Mesenchymal stem cell (in vitro differentiated cells and primary cell): Measurements from ENCODE around the gene MED29.

Source experiments
- DNase-seq: peaks from one replicate; pipeline ENCODE4 v3.0.0-alpha.2; 2013
- H2AFZ ChIP-seq: one replicate; pipeline ENCODE4 v1.6.1; 2013; ENCODE audit warnings: low read depth, mild to moderate bottlenecking, control low read depth, inconsistent platforms, low read length, moderate library complexity
- H2AK5ac ChIP-seq: 2 replicates; pipeline ENCODE4 v1.6.1; 2013; ENCODE audit warnings: low read length, moderate library complexity, mild to moderate bottlenecking, inconsistent platforms; ENCODE audit not compliant: severe bottlenecking
- H2BK120ac ChIP-seq: one replicate; pipeline ENCODE4 v1.6.1; 2013; ENCODE audit warnings: low read depth, mild to moderate bottlenecking, inconsistent platforms, low read length, moderate library complexity
- H2BK12ac ChIP-seq, 2 experiments: one replicate each; pipeline ENCODE4 v1.6.1; 2013; ENCODE audit warnings: inconsistent platforms in 2 of 2, low read length in 2 of 2, mild to moderate bottlenecking in 2 of 2, moderate library complexity in 2 of 2, control low read depth in 1 of 2
- H2BK15ac ChIP-seq: one replicate; pipeline ENCODE4 v1.6.1; 2013; ENCODE audit warnings: mild to moderate bottlenecking, low read depth, inconsistent platforms; ENCODE audit not compliant: poor library complexity, severe bottlenecking
- H2BK5ac ChIP-seq: 2 replicates; pipeline ENCODE4 v1.6.1; 2013; ENCODE audit warnings: low read depth, mild to moderate bottlenecking, low read length, control low read depth, inconsistent platforms; ENCODE audit not compliant: poor library complexity, severe bottlenecking
- H3K14ac ChIP-seq, 2 experiments: one replicate each; pipeline ENCODE4 v1.6.1; 2013; ENCODE audit warnings: inconsistent platforms in 2 of 2, low read length in 2 of 2, control low read depth in 1 of 2, mild to moderate bottlenecking in 1 of 2, moderate library complexity in 1 of 2
- H3K18ac ChIP-seq, 2 experiments: one replicate each; pipeline ENCODE4 v1.6.1; 2013; ENCODE audit warnings: inconsistent platforms in 2 of 2, low read length in 2 of 2, control low read depth in 1 of 2, low read depth in 1 of 2, mild to moderate bottlenecking in 1 of 2
- H3K23ac ChIP-seq, 2 experiments: one replicate each; pipeline ENCODE4 v1.6.1; 2013; ENCODE audit warnings: inconsistent platforms in 2 of 2, low read length in 2 of 2, mild to moderate bottlenecking in 2 of 2, moderate library complexity in 2 of 2, control low read depth in 1 of 2
- H3K27ac ChIP-seq: 2 replicates; pipeline ENCODE4 v1.5.1; 2013; ENCODE audit warnings: mild to moderate bottlenecking, moderate library complexity, low read length, control low read depth, inconsistent platforms; ENCODE audit not compliant: poor library complexity, severe bottlenecking
- H3K27me3 ChIP-seq, 2 experiments: 2 replicates each; pipeline versions ENCODE4 v1.6.1 to v1.7.0; 2013; ENCODE audit warnings: low read length in 2 of 2, mild to moderate bottlenecking in 2 of 2, moderate library complexity in 2 of 2, control low read depth in 1 of 2, inconsistent platforms in 1 of 2; ENCODE audit not compliant: control insufficient read depth in 1 of 2, insufficient read depth in 1 of 2
- H3K36me3 ChIP-seq, 2 experiments: 2 replicates each; pipeline versions ENCODE4 v1.6.1 to v1.7.0; 2013; ENCODE audit warnings: low read length in 2 of 2, control low read depth in 1 of 2, inconsistent platforms in 1 of 2, low read depth in 1 of 2, mild to moderate bottlenecking in 1 of 2; ENCODE audit not compliant: insufficient read depth in 2 of 2, control insufficient read depth in 1 of 2
- H3K4ac ChIP-seq, 2 experiments: one replicate each; pipeline ENCODE4 v1.6.1; 2013; ENCODE audit warnings: inconsistent platforms in 2 of 2, low read length in 2 of 2, mild to moderate bottlenecking in 2 of 2, moderate library complexity in 2 of 2, control low read depth in 1 of 2, low read depth in 1 of 2
- H3K4me1 ChIP-seq: 2 replicates; pipeline ENCODE4 v1.6.1; 2013; ENCODE audit warnings: low read depth, low read length, control low read depth; ENCODE audit not compliant: control insufficient read depth, insufficient read depth
- H3K4me2 ChIP-seq: 2 replicates; pipeline ENCODE4 v1.6.1; 2013; ENCODE audit warnings: low read length, mild to moderate bottlenecking, inconsistent platforms; ENCODE audit not compliant: poor library complexity, severe bottlenecking
- H3K4me3 ChIP-seq, 2 experiments: 2 replicates each; pipeline versions ENCODE4 v1.5.1 to v1.7.0; 2013; ENCODE audit warnings: low read length in 2 of 2, mild to moderate bottlenecking in 2 of 2, control low read depth in 1 of 2, low read depth in 1 of 2; ENCODE audit not compliant: insufficient read depth in 1 of 2
- H3K79me1 ChIP-seq: replicated peaks from 2 replicates; pipeline ENCODE4 v1.6.1; 2013; ENCODE audit warnings: mild to moderate bottlenecking, control low read depth, low read length, inconsistent platforms; ENCODE audit not compliant: poor library complexity, severe bottlenecking
- H3K9ac ChIP-seq: 2 replicates; pipeline ENCODE4 v1.7.0; 2013; ENCODE audit warnings: mild to moderate bottlenecking, low read length, moderate library complexity
- H3K9me3 ChIP-seq: 2 replicates; pipeline ENCODE4 v1.7.0; 2013; ENCODE audit warnings: mild to moderate bottlenecking, low read length; ENCODE audit not compliant: control insufficient read depth
- H4K8ac ChIP-seq: one replicate; pipeline ENCODE4 v1.6.1; 2013; ENCODE audit warnings: inconsistent platforms, mild to moderate bottlenecking, low read length, moderate library complexity
- H4K91ac ChIP-seq: one replicate; pipeline ENCODE4 v1.6.1; 2013; ENCODE audit warnings: mild to moderate bottlenecking, low read length, inconsistent platforms
- WGBS: methylation state at CpG from one replicate; pipeline ENCODE4 v1.1.7; 2013; ENCODE audit warnings: mixed read lengths; 5-methylcytosine and 5-hydroxymethylcytosine counted together

The MED29 gene

DNA sequence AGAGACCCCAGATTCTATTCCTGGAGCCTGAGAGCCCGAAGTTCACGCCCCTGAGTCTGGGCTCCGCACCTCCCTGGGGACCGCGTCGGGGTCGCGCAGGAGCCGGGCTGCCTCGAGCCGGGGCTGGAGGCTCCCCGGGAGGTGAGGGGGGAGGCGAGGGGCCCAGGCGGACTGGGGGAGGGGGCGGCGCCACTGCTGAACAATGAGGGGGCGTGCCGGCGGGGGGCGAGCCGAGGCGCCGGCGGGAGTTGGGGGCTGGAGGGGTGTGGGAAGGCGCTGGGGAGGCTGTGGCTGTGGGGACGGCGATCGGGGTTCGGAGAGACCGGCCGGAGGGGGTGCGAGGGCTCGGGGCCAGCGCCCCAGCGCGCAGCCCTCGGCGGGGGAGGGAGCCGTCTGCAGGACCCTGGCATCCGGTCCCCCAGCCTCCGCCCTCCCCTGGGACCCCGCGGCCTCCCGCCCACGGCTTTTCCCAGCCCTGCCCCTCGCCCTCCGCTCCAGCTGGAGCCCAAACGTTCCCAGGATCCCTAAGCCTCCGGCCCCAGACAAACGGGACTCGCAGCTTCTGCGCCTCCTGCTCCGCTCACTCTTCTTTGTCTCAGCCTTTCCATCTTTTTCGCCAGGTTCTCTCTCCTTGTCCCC is 22.2 kb downstream of the MED29 start:
- Histone ChIP-seq H4K8ac (peak overlapping the region; percentile 79), H2BK120ac (peak overlapping the region; percentile 95), H3K9me3 (no peaks in the 10 kb centered on the region), H3K23ac (no peak overlapping the region), H4K91ac (peak overlapping the region; percentile 95), H3K27me3 (no peaks in the 10 kb centered on the region), H3K14ac (peak overlapping the region in 1 of 2 experiments; percentile 62), H3K4me2 (peak overlapping the region; percentile 83), H2BK15ac (peak overlapping the region; percentile 83), H2BK5ac (peak overlapping the region; percentile 97), H3K4me3 (peak overlapping the region; percentile 75 to 92), H3K4ac (peak overlapping the region; percentile 58 to 97), H3K27ac (peak overlapping the region; percentile 98), H2BK12ac (peak overlapping the region in 1 of 2 experiments; percentile 75), H3K9ac (peak overlapping the region; percentile 98), H2AFZ (no peak overlapping the region), H3K79me1 (peaks cover 7% of the 10 kb centered on the region), H3K18ac (peak overlapping the region; percentile 81 to 87), H2AK5ac (peak overlapping the region; percentile 90), H3K36me3 (peaks cover 7 to 38% of the 10 kb centered on the region in 2 experiments), H3K4me1 (peaks cover 46% of the 10 kb centered on the region)
- DNase-seq, result peak; percentile 77
- under 1% methylated on average over 41 of the region's 54 CpGs for WGBS

DNA sequence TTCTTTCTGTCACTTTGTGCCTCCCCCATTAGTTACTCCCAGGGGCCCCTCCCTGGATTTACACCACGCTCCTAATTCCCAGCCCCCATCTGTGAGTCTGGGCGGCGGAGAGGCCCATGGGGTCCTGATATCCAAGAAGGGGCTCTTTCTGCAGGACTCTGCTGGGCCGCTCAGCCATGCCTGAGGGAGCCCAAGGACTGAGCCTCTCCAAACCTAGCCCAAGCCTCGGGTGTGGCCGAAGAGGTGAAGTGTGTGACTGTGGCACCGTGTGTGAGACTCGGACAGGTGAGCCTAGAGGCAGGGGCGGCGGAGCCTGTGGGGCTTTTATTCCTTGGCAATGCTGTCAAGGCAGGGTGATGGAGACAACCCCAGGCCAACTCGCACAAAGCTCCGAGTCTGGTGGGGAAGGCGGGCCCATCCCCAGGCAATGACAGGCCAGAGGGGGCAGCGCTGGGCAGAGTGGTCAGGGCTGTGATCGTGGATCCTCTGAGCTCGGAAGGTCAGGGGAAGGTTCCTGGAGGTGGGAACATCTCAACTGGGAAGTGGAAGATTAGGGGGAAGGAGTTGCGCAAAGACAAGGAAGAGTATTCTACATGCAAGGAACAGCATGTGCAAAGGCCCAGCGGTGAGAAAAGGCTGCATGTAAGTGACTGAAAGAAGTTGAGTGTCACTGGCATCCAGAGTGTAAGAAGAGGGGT is 22.9 kb downstream of the MED29 start:
- H2AFZ ChIP-seq, result no peak overlapping the region
- H2BK15ac ChIP-seq, result peak overlapping the region; percentile 83
- peaks cover 13% of the 10 kb centered on the region for H3K79me1 ChIP-seq
- peak overlapping the region in 1 of 2 experiments; percentile 6 for H3K23ac ChIP-seq
- no peaks in the 10 kb centered on the region for H3K27me3 ChIP-seq
- DNase-seq, result peak; percentile 67
- H2AK5ac ChIP-seq, result peak overlapping the region; percentile 90
- H3K36me3 ChIP-seq, result peaks cover 7 to 40% of the 10 kb centered on the region in 2 experiments
- H3K4me3 ChIP-seq, result peak overlapping the region; percentile 75 to 92
- 17% methylated on average over 18 of the region's 18 CpGs for WGBS
- peak overlapping the region; percentile 64 to 90 for H3K4ac ChIP-seq
- peak overlapping the region; percentile 81 to 87 for H3K18ac ChIP-seq
- H3K9me3 ChIP-seq, result no peaks in the 10 kb centered on the region
- peak overlapping the region; percentile 63 for H4K91ac ChIP-seq
- peak overlapping the region; percentile 59 to 75 for H2BK12ac ChIP-seq
- peak overlapping the region in 1 of 2 experiments; percentile 63 for H3K14ac ChIP-seq
- peak overlapping the region; percentile 19 for H4K8ac ChIP-seq
- peak overlapping the region; percentile 98 for H3K9ac ChIP-seq
- peak overlapping the region; percentile 90 for H3K27ac ChIP-seq
- peak overlapping the region; percentile 83 for H3K4me2 ChIP-seq
- H3K4me1 ChIP-seq, result peaks cover 43% of the 10 kb centered on the region
- peak overlapping the region; percentile 95 for H2BK120ac ChIP-seq
- H2BK5ac ChIP-seq, result peak overlapping the region; percentile 81

DNA sequence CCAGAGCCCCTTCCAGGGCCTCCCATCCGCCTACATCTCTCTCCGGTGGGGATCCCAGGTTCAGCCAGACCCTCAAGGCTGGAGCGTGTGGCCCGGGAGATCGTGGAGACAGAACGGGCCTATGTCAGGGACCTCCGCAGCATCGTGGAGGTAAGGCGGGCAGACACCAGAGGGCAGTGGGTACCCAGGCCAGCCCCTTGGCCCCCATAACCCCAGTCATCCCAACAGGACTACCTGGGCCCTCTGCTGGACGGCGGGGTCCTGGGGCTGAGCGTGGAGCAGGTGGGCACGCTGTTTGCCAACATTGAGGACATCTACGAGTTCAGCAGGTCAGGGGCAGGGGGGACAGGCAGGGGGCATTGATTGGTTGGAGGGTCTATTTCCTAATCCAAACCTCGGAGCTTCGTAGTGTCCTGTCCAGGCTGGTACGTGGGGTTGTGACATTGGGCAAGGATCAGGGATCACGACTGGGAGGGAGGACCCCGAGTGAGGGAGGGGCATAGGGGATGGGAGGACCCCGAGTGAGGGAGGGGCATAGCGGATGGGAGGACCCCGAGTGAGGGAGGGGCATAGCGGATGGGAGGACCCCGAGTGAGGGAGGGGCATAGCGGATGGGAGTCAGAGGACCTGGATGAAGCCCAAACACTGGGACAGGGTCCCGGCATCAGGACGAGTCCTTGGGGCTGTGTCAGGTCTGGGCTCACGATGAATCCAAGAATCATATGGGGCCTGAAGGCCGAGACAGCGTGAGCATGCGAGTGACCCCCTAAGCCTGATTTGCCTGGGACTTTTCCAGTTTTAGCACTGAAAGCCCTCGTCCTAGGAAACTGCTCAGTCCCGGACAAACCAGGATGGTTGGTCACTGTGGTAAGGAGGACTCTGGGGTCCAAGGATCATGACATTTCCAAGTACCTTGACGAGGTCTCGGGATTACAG is 24.2 kb downstream of the MED29 start:
- H3K79me1 ChIP-seq, result peaks cover 15% of the 10 kb centered on the region
- no peak overlapping the region for H3K27ac ChIP-seq
- peak overlapping the region; percentile 6 for H3K9ac ChIP-seq
- H2BK12ac ChIP-seq, result no peak overlapping the region
- H3K4me1 ChIP-seq, result peaks cover 38% of the 10 kb centered on the region
- H3K27me3 ChIP-seq, result no peaks in the 10 kb centered on the region
- no peak overlapping the region for H2BK5ac ChIP-seq
- H3K4ac ChIP-seq, result no peak overlapping the region
- H3K9me3 ChIP-seq, result no peaks in the 10 kb centered on the region
- peak overlapping the region; percentile 4 for H2BK15ac ChIP-seq
- no peak overlapping the region for H4K91ac ChIP-seq
- H3K23ac ChIP-seq, result no peak overlapping the region
- H3K4me3 ChIP-seq, result peak overlapping the region in 1 of 2 experiments; percentile 5
- no peak overlapping the region for H2BK120ac ChIP-seq
- DNase-seq, result peak; percentile 42
- H3K14ac ChIP-seq, result peak overlapping the region in 1 of 2 experiments; percentile 27
- H3K4me2 ChIP-seq, result peak overlapping the region; percentile 83
- 84% methylated on average over 35 of the region's 35 CpGs for WGBS
- H2AFZ ChIP-seq, result no peak overlapping the region
- no peak overlapping the region for H2AK5ac ChIP-seq
- H3K36me3 ChIP-seq, result peaks cover 11 to 52% of the 10 kb centered on the region in 2 experiments
- H4K8ac ChIP-seq, result no peak overlapping the region
- H3K18ac ChIP-seq, result no peak overlapping the region
